GM18520 (cell line): Measurements from ENCODE around the gene WNK2.

Source experiments
- ATAC-seq: cut with Tn5 transposase; IDR thresholded peaks from one replicate; pipeline ENCODE4 v1.9.1; 2021; ENCODE audit not compliant: unreplicated experiment

WNK2 gene

DNA sequence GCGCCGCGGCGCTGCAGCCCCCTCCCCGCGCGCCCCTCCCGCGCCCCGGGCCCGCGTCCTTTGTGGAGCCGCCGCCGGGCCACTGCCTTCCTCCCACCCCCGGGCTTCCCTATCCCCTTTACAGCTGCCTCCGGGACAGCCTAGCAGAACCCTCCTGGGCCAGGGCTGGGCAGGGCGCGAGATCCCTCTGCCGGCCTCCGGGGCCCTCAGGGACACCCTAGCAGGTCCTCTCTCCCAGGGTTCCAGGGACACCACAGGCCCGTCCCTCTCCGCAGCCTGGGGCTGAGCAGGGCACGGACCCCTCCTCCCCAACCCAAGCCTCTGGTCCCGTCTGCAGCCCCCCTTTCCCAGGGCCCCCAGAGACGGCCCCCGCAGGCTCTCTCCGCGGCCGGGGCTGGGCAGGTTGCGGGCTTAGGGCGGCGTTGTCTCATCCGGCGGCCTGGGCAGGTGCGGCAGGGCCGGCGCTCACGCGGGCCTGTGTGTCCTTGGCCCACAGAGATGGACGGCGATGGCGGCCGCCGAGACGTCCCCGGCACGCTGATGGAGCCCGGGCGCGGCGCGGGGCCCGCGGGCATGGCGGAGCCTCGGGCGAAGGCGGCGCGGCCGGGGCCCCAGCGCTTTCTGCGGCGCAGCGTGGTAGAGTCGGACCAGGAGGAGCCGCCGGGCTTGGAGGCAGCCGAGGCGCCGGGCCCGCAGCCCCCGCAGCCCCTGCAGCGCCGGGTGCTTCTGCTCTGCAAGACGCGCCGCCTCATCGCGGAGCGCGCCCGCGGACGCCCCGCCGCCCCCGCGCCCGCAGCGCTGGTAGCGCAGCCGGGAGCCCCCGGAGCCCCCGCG, 710 bp downstream of the WNK2 start:
- ATAC-seq: no peak

- no peak for ATAC-seq
These were observed 1.6 kb downstream of the WNK2 start for GRCh38 chr9:93185266-93186214.

DNA sequence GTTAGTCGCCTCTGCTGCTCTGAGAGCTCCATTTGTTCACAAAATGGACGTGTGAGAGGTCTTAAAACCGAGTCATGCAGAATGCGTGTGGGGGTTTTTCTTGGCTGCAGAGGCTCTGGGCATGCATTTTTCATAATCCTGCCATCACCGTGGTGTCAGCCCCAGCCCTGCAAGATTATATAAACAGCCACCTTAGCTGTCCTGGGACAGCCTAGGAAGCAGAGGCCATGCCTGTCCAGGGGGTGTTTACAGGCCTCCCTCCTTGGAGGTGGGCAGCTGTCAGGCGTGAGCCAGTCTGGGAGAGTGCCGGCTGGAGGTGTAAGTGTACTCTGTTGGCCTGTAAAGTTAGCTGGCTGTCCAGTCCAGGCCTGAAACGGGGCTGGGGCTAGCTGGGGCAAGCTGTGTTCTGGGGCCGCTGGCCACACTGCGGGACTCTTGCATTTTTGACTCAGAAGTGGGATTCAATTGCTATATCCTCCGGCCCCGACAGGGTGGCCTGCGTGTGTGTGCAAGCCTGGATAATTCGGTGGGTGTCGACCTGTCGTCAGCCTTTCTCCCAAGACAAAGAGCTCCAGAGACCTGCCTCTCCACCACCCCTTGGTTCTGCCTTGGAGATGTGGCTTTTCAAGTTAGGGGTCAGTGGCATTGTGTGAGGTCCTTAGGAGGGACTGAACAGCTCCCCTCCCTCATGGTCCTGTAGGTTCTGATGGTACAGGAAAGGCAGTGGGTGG, 2.4 kb downstream of the WNK2 start:
- ATAC-seq: no peak

GRCh38 chr9:93187047-93187446, 3.1 kb downstream of the WNK2 start:
- ATAC-seq: no peak

GRCh38 chr9:93187574-93187973, 3.6 kb downstream of the WNK2 start:
- no peak for ATAC-seq

GRCh38 chr9:93188426-93189368, 4.8 kb downstream of the WNK2 start:
- ATAC-seq: no peak

- no peak for ATAC-seq
These were observed 5.6 kb downstream of the WNK2 start for GRCh38 chr9:93189369-93190132.

DNA sequence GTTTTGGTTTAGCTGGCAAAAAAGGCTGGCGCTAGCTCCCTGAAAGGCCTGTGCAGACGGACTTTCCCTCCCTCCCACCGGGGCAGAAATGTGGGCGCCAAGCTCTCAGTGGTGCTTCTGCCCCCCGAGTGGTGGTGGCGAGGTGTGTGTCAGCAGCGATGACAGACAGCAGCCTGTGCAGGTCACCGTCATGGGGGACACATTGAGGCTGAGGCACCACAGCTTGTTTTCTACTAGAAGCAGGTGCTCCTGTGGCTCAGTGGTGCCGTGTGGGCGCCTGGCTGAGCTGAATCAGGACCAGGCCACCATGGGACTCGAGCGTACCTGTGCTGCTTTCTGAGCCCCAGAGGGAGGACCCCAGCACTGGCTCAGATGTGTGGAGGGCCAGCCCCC, 6.2 kb downstream of the WNK2 start:
- ATAC-seq: no peak

DNA sequence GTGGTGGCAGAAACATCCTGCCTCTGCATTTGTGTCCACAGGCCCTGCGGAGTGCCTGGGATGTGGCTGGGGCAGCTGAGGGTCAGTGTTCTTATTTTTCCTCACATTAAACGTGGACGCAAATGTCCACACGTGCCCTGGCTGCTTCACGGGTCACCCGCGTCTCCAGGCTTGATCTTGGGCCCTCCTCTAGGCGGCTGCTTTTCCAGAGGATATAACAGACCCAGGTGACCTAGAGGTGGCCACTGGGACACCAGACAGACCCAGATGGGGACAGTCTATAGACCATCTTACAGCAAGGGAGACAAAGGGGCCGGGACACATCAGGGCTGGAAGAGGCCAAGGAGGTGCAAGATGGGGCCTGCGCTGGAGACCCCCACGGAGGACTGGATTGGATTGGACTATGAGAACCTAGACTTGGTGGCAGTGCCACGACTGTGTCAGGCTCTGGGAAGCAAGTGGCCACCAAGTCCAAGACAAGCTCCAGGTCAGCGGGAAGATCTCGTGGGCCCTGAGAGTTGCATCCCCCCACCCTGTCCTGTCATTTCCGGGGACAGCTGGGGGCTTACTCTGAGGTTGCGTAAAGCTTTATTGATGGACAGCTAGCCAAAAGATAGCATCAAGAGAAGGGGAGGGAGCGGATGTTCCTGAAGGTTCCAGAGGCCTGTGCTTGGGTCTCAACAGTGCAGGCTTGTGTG, 6.9 kb downstream of the WNK2 start:
- no peak for ATAC-seq

DNA sequence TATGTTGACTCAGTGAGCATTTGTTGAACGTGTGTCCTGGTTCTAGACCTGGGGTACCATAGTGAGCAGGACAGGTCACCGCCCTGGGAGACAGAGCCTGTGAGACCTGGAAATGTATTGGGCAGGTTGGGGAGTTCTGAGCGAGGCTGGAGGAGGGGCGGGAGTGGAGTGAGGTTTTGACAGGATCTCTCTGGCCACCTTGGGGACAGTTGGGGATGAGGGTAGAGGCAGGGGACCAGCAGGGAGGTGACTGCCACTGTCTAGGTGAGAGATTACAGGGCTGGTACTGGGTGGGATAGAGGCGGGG, 7.4 kb downstream of the WNK2 start:
- no peak for ATAC-seq

DNA sequence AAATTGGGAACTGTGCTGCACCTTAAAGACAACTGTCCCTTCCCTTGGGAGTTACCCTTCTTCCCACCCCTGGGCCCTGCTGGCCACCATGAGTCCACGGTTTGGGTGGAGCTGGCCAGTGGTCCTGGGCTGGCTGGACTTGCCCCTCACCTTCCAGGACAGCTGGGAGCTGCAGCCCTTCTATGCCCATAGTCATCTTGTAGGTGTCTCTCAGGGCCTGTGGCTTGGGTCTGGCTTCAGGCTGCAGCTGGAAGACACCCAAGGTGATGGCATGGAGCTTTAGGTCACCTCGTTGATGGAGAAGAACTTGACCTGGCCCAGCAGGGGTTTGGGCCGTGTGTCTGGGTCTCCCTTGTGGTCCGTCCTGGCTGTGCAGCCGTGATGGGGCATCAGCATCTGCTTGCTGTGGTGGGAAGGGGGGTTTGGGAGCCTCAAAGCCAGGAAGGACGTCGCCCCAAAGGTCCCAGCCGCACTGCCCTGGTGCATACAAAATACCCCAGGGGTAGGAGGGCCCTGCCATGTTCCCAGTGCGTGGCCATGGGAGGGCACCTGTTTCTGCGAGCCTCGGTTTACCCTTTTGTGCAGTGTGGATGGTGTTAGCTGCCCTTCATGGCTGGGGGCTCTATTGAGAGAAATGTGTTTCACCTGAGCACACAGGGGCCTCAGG, 8.9 kb downstream of the WNK2 start:
- ATAC-seq: no peak

DNA sequence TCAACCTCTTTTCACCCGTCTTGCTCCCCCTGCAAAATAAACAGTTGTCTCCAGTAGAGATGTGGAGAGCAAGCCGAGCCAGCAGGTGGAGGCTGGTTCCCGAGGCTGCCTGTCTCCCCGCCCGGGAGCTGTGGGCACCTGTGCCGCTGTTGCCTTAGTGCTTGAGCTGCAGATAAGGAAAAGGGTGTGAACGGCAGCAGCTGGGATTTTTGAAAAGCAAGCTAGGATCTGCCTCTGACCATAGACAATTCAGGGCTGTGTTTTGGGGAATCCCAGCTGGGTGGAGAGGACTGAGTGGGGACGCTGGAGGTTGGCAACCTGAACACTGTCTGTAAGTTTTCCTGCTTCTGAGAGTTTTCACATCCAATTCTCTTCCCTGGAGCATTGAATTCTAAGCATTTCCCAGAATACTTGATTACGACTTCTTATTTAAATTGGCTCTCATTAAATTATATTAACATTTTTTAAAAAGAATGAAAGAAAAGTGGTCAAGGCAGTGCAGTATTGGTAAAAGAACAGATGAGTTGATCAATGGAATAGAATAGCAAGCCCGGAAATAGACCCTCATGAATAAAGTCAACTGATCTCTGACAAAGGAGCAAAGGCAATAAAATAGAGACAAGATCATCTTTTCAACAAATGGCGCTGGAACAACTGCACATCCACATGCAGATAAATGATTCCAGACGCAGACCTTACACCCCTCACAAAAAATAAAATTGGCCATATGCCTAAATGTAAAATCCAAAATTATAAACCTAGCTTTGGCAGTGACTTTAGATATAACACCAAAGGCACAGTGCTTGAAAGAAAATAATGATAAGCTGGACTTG, 9.7 kb downstream of the WNK2 start:
- no peak for ATAC-seq

GRCh38 chr9:93194221-93194625, 10.3 kb downstream of the WNK2 start:
- no peak for ATAC-seq

GRCh38 chr9:93194641-93195040, 10.7 kb downstream of the WNK2 start:
- ATAC-seq: no peak

DNA sequence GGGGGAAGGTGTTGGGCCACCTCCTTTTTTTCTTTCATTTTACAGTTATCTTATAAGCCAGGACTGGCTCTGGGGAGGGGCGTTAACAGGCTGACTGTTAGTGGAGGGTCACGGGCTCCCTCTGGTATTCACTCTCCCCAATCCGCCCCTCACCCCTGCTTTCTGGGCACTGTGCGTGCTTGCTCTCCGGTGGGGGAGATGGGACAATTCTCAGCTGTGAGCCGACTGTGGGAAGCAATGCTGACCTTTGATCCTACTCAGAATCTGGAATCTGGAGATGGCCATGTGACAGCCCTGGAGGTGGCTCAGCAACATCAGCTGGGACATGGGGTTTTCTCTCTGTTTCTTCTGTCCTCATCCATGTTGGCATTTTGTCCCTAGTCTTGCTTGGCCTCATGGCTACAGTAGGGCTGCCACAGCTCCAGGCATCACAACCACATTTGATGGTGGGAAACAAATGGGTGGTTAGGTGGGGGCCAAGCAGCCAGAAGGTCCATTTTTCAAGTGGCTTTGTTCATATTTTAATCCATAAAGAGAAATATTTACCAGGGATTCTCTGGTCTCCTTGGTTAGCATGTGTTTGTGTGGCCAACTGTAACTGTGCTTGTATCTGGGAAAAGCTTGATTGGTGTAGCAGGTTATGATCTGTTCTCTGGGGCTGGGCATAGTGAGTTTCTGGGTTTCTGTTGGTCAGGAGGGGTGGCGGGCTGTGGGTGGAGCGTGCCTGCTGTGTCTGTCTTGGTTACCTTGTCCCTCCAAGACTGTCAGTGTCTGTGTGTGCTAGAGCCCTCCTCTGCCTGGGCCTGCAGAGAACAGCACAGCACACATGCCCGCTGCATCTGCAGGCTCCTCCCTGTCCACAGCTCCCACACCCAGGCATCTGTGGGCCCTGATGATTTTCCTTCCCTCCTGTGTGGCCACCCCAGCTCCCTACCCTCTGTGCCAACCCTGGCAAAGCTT, 12.4 kb downstream of the WNK2 start:
- no peak for ATAC-seq

- no peak for ATAC-seq
These were observed 13.7 kb downstream of the WNK2 start for GRCh38 chr9:93197670-93198069.
